HG03097 (cell line): ENCODE data around the gene PCDHB6.
"Not testable (repeated sequence)": the region's sequence is repeated elsewhere in the genome, so short reads cannot be mapped to it uniquely, and the experiment has no call there.

Experiments used
- ATAC-seq: cut with Tn5 transposase; IDR thresholded peaks from one replicate; pipeline ENCODE4 v1.9.1; 2021; ENCODE audit not compliant: unreplicated experiment, low FRiP score

Gene PCDHB6

GRCh38 chr5:141149812-141150211 lies at the start of gene PCDHB6:
PCDHB6 (plus strand) TSS chr5:141150057; CDS start chr5:141150258, 201 bp downstream.
- ATAC-seq = no peak

DNA sequence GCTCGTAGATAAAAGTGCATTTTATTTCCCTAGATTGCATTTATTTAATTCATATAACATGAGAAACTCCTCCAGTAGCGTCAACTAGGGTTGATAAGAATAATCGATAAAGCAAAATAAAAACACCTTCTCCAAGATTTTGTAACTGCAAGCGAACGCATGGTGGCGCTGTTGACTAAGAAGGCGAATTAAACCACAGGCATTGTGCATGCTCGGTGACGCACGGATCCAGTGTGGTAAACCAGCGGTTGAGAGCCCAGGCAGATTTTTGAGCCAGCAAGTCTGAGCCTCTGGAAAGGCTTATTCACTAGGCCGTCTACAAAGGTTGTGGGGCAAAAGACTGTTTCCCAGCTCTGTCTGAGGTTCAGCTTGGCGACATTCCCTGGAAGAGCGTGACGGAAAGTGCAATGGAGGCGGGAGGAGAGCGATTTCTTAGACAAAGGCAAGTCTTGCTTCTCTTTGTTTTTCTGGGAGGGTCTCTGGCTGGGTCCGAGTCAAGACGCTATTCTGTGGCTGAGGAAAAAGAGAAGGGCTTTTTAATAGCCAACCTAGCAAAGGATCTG lies 49.5 kb upstream of the PCDHB6 start, which contains the start of gene PCDHB3:
TSS of gene PCDHB3 (plus strand) at position 231 of the 563 bp plus-strand sequence. CDS start at position 408, 177 bp downstream.
- ATAC-seq = no peak

GRCh38 chr5:141101059-141101458 lies 48.8 kb upstream of the PCDHB6 start:
- ATAC-seq = no peak

GRCh38 chr5:141102070-141102469 lies 47.8 kb upstream of the PCDHB6 start:
- not testable (repeated sequence) for ATAC-seq

DNA sequence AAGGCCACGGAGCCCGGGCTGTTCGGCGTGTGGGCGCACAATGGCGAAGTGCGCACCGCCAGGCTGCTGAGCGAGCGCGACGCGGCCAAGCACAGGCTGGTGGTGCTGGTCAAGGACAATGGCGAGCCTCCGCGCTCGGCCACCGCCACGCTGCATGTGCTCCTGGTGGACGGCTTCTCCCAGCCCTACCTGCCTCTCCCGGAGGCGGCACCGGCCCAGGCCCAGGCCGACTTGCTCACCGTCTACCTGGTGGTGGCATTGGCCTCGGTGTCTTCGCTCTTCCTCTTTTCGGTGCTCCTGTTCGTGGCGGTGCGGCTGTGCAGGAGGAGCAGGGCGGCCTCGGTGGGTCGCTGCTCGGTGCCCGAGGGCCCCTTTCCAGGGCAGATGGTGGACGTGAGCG lies 47.4 kb upstream of the PCDHB6 start:
- not testable (repeated sequence) for ATAC-seq

GRCh38 chr5:141105350-141105749 lies 44.5 kb upstream of the PCDHB6 start:
- no peak for ATAC-seq

- ATAC-seq = no peak
These were observed 30.6 kb upstream of the PCDHB6 start for GRCh38 chr5:141119250-141119649.

DNA sequence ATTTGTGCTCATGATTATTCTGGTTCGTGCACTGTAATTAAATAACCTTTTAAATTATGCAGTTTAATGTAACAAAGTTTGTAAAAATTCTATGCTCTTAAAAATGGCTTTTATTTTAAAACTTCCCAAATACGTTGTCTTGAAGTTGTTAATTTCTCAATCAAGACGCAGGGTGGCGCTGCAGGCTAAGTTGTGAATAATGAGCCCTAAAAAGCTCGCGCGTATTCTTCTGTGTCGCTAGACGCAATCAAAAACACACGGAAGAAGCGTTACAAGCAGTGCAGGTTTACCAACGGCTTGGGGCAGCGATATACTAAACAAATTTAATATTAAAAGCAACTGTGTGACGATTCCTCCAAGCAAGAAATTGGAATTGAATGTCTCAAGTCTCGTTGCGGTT lies 28.3 kb upstream of the PCDHB6 start, which contains the start of gene PCDHB4:
TSS of gene PCDHB4 (plus strand) at position 256 of the 400 bp plus-strand sequence. CDS start 181 bp downstream, outside the sequence.
- ATAC-seq = no peak

DNA sequence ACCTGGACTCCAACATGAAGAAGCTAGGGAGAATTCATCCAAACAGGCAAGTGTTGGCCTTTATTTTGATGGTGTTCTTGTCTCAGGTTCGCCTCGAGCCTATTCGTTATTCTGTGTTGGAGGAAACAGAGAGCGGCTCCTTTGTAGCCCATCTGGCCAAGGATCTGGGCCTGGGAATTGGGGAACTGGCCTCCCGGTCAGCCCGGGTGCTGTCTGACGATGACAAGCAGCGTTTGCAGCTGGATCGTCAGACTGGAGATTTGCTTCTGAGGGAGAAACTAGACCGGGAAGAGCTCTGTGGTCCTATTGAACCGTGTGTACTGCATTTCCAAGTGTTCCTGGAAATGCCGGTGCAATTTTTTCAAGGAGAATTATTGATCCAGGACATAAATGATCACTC lies 27.9 kb upstream of the PCDHB6 start:
- ATAC-seq = no peak

- ATAC-seq = not testable (repeated sequence)
These were observed 26.3 kb upstream of the PCDHB6 start for GRCh38 chr5:141123396-141124135.

DNA sequence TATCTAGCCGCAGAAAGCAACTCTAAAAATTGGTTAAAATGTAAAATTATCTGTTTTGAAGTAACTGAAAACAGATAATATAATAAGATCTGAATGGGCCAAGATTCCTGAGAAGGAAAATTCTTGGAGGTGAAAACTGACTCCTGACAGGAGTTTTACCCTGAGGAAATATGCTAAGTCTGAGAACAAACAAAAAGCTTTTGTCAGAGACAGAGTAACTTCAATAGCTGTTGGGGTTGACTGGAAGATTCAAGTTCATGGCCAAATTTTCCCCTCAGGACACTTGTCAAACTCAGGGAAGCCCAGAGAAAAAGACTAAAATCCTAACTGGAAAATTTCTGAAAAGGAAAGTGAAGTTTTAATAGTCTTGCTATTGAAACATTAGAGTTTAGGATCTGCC lies 22.6 kb upstream of the PCDHB6 start:
- no peak for ATAC-seq

DNA sequence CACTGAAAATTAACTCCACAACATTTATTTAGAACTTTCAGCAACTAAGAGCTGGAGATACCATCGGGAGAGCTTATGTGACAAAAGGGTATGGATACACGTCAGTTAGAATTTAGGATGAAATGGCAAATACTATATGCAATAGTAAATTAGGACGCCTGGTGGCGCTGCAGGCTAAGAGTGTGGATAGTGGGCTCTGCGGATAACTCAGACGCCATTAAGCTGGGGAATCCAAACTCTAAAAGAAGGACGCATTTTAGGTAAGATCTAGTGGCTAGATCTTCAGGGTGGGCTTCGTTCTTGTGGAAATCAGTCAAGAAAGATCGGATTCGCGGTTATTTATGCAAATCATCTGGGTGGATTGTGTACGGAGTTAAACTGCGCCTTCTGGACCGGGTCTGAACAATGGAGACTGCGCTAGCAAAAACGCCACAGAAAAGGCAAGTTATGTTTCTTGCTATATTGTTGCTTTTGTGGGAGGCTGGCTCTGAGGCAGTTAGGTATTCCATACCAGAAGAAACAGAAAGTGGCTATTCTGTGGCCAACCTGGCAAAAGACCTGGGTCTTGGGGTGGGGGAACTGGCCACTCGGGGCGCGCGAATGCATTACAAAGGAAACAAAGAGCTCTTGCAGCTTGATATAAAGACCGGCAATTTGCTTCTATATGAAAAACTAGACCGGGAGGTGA lies 14.7 kb upstream of the PCDHB6 start, which contains the start of gene PCDHB5:
TSS of gene PCDHB5 (plus strand) at position 177 of the 688 bp plus-strand sequence. CDS start at position 406, 229 bp downstream.
- no peak for ATAC-seq

- ATAC-seq = no peak
These were observed 14.1 kb upstream of the PCDHB6 start for GRCh38 chr5:141135718-141136266.

GRCh38 chr5:141137346-141137745 lies 12.5 kb upstream of the PCDHB6 start:
- not testable (repeated sequence) for ATAC-seq

DNA sequence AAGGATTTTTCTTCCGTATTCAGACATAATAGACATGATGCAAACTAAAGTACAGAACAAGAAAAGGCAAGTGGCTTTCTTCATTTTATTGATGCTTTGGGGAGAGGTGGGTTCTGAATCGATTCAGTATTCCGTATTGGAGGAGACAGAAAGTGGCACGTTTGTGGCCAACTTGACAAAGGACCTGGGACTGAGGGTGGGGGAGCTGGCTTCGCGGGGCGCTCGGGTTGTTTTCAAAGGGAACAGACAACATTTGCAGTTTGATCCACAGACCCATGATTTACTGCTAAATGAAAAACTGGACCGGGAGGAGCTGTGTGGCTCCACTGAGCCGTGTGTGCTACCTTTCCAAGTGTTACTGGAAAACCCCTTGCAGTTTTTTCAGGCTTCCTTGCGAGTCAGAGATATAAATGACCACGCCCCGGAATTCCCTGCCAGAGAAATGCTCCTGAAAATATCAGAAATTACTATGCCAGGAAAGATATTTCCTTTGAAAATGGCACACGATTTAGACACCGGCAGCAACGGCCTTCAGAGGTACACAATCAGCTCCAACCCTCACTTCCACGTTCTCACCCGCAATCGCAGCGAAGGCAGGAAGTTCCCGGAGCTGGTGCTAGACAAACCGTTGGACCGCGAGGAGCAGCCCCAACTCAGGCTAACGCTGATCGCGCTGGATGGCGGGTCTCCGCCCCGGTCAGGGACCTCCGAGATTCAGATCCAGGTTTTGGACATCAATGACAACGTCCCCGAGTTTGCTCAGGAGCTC lies 551 bp downstream of the PCDHB6 start:
- no peak for ATAC-seq

GRCh38 chr5:141150993-141151325 lies 1.1 kb downstream of the PCDHB6 start:
- no peak for ATAC-seq

- not testable (repeated sequence) for ATAC-seq
These were observed 1.8 kb downstream of the PCDHB6 start for GRCh38 chr5:141151632-141152031.

DNA sequence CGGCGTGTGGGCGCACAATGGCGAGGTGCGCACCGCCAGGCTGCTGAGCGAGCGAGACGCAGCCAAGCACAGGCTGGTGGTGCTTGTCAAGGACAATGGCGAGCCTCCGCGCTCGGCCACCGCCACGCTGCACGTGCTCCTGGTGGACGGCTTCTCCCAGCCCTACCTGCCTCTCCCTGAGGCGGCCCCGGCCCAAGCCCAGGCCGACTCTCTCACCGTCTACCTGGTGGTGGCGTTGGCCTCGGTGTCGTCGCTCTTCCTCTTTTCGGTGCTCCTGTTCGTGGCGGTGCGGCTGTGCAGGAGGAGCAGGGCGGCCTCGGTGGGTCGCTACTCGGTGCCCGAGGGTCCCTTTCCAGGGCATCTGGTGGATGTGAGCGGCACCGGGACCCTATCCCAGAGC lies 2.2 kb downstream of the PCDHB6 start:
- ATAC-seq = not testable (repeated sequence)

GRCh38 chr5:141155540-141156374 lies 5.9 kb downstream of the PCDHB6 start:
- ATAC-seq = no peak
